GM10266 (cell line): ENCODE data around the gene ZMIZ2.
A peak's percentile ranks its signal among the peaks of the same experiment; 100 is the strongest.

Experiments
- DNase-seq: peaks from one replicate; pipeline ENCODE4 v3.0.0; 2012; ENCODE audit errors: extremely low spot score
- CTCF ChIP-seq: IDR thresholded peaks from 2 replicates; pipeline ENCODE4 v1.5.1; 2012; ENCODE audit warnings: mild to moderate bottlenecking, low read depth; ENCODE audit not compliant: control insufficient read depth, insufficient read depth; ENCODE audit errors: missing control alignments

ZMIZ2 gene

GRCh38 chr7:44707558-44708230, 41.0 kb upstream of the ZMIZ2 start:
- no peak for DNase-seq
- TF ChIP-seq CTCF: no peak

- TF ChIP-seq CTCF: no peak
- peak; percentile 2 for DNase-seq
Measured at GRCh38 chr7:44709011-44709915, 39.4 kb upstream of the ZMIZ2 start.

GRCh38 chr7:44709945-44710596, 38.6 kb upstream of the ZMIZ2 start:
- no peak for TF ChIP-seq CTCF
- DNase-seq: peak; percentile 5

GRCh38 chr7:44711528-44711927, 37.1 kb upstream of the ZMIZ2 start:
- DNase-seq: peak; percentile 3
- TF ChIP-seq CTCF: no peak

GRCh38 chr7:44712012-44712411, 36.6 kb upstream of the ZMIZ2 start:
- no peak for TF ChIP-seq CTCF
- DNase-seq: peak; percentile 2

GRCh38 chr7:44713141-44713540, 35.5 kb upstream of the ZMIZ2 start:
- no peak for TF ChIP-seq CTCF
- DNase-seq: peak; percentile 6
